NCI-H2196 treated with DMSO at 0.1 percent for 48 hours (cell line): ENCODE results near the gene HP1BP3.
"Not testable (repeated sequence)": the region's sequence is repeated elsewhere in the genome, so short reads cannot be mapped to it uniquely, and the experiment has no call there.

Experiments used
- DNase-seq: peaks from one replicate; lab custom pipeline; 2025; ENCODE audit not compliant: unreplicated experiment; lab: John Stamatoyannopoulos, UW

Gene HP1BP3

DNA sequence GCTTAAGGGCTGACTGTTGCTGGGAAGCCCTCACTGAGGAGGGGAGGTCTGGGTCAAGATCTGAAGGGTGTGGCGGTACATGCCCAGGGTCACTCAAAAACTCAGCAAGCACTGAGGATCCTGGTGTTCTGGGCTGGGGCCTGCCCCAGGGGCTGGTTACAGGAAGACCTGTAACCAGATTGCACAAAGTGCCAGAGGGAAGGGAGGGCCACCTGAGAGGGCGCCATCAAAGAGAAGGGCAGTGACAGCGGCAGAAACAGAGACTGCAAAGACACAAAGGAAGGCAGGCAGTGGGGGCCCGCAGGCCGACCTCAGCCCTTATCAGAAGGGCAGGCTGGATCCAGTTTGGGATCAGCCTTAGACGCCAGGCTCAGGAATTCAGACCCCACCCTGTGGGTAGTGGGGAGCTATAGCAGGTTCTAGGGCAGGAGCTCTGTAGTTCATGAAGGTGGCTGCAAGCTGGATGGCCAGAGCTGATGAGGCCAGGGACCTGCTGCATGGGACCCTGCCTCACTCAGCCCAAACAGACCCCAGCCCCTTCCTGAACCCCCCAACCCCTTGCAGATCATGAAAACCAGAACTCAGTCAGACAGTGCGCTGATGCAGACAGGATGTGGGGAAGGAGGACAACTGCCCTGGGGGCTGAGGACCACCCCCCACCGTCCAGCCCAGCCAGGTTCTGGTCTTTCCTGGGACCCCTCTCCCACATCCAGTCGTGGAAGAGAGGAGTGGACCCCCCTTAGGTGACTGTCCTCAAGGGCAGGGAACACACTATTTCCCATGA, 58.5 kb downstream of the HP1BP3 start:
- DNase-seq = no peak

DNA sequence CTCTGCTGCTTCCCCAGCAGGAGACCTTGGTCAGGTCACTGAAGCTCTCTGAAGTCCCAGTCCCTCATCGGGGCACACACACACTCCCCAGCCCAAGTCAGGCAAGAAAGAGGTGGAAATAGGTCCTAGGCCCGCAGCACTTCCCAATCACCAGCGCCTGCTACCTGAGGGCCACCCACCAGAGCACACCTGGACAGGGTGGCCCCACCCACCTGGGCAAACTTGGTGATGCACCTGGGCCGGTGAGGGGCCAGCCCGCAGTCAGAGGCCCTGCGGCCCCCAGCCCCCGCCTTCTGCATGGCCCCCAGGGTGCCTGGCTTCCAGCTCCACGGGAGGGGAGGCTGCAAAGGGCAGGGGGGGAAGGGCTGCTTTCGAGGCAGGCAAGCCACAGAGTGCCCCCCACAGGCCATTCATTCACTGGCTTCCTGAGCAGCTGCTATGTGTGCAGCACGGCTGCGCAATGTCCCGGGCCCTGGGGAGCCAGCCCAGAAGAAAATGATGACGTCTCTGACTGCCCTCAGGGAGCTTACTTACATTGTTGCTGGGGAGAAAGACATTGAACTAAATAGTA, 59.3 kb downstream of the HP1BP3 start:
- no peak for DNase-seq

DNA sequence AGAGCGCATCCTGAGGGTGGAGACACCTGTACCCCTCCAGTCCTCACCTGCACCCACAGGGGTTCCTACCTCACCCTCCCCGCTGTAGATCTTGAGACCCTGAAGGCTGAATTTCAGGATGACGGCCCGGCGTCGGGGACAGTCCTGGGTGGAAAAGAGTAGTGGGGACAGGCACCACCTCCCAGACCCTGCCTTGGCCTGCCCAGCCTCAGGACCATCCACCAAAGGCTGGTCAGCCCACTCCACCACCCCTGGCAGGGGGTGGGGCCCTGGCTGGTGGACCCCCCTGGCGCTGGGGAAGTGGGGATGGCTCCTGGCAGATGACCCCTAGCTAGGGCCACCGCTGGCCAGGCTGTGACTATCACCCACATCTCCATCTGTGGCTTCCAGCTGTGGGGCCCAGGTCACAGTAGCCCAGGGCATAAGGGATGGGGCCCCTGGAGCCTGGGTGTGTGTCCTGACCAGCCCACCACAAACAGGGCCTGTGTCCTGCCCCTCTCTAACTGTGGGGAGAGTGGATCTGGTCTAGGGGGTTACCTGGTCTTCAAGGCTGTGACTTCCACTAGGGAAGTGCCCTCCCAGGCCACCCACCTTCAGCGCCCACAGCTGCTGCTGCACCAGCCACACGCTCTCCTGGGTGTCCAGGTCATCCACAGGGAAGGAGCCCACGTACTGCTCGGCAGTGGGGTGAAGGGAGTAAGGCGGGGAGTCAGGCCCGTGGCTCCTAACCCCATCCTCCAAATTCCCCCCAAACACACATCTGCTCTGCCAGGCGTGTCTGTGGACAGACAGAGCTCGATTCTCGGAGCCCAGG, 60.0 kb downstream of the HP1BP3 start:
- no peak for DNase-seq

DNA sequence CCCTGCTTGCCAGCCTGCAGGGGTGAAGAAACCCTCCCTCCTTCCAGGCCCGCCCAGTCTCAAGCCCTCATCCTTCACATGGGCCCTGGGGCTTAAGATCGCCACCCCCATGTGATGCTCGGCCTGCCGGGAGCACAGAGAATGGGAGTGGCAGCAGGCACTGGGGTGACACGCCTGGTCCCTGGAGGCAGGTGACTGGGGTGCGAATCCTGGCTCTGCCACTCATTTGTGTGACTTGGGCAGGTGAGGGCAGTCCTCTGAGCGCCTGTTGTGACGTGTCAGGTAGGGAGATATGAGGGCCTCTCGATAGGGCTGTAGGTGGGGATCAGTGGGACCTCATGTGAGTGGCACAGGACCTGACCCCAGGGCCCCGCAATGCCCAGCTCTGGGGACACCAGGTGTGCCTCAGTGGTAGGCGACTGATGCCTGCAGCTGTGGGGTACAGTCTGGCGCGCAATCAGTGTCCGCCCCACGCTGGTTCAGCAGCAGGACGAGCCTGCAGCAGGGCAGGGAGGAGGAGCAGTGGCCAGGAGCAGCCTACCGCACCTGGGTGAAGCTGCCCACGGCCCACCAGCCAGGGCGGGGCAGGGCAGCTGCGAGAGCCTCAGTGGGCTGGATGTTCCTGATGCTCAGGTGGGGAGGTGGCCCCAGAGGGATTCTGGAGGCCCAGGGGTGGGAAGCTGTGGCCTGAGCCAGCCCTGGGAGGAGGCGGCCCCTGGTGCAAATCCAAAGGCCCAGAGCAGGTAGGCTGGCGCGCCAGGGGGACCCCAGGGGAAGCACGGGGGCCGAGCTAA, 60.8 kb downstream of the HP1BP3 start:
- no peak for DNase-seq

DNA sequence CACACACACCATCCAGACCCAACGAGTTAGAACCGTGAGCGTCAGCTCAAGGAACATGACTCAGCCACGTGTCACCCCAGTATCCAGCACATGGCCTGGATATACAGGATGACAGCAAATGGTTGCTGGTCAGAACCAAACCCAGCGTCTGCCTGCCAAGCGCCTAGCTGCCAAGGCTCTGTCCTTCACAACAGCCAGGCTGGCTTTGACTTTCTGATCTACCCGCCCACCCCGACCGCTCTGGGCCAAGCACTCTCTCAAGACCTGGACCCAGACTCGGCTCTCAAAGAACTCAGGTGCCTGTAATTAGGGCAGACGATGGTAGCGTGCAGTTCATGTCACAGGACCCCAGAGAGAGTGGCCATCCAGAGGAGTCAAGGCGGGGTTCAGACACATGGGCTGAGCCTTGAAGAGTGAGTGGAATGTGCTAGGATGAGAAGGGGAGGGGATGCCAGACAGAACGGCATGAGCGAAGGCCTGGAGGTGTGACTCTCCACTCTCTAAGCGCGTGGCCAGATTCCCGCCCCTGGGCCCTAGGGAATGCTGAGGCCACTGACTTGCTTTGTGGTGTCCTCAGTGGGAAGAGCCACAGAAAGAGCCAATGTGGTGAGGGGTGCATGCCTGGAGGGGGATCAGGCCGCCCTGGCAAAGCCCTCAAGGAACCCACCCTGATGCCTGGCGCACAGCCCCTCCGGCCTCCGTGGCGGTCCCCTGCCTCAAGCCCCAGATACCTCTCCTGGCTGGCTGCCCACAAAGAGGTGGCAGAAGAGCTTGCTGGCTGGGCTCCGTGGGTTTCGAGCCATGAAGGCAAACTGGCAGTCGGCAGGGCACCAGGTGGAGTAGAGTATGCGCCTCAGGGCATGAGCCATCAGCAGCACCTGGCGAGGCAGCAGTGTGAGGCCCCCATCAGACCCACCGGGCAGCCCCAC, 61.7 kb downstream of the HP1BP3 start:
- no peak for DNase-seq

DNA sequence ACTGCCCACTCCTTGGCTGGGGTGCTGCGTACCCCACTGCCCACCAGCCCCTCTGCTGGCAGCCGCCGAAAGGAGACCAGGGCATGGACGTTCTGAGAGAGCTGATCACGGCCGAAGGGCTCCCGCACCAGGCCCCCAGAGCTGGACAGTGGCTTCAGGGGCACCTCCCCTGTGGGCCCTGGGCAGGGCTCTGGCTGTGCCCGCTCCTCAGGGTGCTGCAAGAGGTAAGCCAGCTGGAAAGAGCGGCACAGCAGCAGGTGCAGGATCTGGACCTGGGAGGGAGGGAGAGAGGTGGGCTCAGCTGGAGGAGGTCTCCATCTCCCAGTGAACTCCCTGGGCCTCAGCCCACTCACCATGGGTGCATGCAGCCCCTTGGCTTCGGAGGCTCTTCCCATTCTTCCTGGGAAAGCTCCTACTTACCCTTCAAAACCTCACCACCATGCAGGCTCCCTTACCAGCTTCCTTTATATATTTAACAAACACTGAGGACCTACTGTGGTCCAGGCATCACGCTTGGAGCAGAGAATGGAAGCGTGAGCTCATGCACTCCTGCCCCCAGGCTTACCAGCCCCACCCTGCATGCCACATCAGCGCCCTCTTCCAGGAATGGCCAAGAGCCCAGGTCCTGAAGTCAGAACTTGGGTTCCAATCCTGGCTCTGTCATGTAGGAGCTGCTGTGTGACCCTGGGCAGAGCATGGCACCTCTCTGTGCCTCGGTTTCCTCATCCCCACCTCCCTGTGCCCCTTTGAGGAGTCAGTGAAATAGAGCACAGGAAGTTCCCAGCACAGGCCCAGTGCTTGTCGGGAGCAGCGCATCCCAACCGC, 62.5 kb downstream of the HP1BP3 start:
- no peak for DNase-seq

DNA sequence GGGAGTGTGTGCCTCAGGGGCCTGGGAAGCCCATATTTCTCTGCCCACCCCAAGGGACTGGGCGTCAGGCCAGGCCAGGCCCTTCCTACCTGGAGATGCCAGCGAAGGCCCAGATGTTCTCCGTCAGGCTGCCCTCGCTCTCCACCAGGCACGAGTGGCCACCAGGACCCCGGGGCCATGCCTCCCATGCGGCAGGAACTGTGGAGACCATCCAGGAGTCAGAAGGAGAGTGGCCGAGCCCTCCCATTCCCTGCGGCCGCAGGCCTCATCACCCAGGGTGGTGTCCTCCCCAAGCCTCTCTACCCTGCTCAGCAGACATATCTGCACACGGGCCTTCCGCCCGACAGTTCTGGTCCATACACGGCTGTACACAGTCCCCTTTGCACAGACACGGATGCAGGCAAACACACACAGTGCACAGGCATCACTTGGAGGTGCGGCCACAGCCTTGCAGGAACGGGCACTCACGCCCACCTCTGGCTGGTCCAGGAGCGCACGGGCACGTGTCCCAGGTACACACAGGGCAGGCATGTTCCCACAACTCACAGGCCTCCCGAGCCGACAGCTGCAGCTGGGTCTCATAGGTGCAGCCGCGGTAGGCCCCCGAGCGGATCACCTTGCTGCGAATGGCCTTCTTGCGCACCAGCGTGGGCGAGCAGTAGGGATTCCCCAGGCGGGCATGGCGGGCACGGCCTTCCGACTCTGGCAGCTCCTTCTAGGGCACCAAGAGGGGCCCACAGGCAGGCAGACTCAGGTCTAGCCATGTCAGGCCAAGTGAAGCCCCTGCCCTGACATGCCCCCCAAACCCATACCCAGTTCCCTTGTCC, 63.4 kb downstream of the HP1BP3 start:
- DNase-seq = no peak

DNA sequence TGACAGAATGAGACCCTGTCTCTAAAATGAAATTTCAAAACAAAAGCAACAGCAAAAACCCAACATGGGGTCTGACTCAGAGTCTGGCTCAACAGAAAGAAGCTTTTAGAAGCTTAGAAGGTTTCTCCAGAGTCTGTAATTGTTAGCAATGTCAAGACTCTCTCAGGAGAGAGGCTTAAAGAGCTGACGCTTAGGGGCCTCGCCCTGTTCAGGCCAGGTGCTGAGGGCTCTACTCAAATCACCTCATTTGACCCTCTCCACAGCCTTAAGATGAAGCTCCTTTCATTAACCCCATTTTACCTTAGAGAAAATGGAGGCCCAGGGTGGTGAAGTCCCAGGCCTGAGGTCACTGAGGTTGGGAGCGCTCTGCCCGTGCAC, 64.0 kb downstream of the HP1BP3 start:
- no peak for DNase-seq

DNA sequence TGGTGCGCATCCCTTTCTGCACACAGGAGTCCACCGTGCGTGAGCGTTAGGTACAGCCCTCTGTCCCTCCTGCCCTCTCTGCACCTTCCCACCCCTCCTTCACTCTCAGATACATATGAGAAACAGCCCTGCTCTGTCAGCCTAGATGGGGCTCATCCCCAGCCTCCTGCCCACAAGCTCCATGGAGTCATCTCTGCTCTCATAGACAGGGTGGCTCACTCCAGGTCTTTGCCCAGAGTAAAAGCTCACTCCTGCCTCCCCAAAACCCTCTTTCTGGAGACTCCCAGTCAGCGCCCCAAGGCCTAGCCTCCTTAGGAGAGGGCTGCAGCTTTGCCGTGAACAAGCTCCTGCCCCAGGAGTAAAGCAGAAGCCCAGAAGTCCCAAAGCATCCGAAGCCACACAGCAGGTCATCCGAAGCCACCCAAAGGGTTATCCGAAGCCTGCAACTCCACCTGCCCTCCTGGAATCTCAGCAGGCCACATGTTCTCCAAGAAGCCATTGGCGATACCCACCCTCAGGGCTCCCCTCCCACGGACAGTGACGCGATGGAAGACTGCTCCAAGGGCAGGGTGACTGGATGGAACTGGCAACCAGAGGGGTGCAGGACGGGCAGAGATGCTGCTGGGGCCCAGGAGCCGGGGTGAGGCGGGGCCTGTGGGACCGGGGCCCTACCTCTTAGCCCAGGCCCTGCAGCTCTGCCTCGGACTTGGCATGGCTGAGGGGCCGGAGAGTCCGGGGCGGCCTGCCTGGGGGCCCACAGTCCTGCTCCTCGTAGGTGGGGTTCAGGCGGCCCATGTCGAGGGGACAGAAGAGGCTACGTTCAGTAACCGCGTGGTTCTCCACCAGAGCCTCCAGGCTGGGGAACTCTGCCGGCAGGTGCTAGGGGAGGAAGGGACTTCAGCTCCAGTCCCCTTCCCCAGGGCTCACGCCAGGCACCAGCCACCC, 65.7 kb downstream of the HP1BP3 start:
- DNase-seq = no peak

DNA sequence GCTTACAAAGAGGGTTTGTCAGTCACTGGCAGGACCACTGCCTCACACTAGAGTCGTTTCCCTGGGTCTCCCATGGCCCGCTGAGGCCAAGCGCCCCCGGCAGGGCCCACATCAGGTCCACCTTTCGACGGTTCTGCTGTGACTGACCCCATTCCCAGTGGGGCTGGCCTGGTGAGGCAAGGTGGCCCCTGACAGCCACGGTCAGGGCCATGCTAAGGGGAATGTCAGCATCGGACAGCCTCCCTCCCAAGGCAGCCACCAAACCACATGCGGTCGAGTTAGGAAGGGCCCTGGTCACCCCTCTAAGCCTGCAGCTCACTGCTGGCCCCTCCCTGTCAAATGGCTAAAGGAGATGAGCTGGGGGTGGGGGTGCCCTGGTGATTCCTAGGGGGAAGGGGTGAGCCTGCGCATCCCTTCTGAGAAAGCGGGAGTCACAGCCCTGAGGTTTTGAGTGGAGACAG, 66.4 kb downstream of the HP1BP3 start:
- no peak for DNase-seq

DNA sequence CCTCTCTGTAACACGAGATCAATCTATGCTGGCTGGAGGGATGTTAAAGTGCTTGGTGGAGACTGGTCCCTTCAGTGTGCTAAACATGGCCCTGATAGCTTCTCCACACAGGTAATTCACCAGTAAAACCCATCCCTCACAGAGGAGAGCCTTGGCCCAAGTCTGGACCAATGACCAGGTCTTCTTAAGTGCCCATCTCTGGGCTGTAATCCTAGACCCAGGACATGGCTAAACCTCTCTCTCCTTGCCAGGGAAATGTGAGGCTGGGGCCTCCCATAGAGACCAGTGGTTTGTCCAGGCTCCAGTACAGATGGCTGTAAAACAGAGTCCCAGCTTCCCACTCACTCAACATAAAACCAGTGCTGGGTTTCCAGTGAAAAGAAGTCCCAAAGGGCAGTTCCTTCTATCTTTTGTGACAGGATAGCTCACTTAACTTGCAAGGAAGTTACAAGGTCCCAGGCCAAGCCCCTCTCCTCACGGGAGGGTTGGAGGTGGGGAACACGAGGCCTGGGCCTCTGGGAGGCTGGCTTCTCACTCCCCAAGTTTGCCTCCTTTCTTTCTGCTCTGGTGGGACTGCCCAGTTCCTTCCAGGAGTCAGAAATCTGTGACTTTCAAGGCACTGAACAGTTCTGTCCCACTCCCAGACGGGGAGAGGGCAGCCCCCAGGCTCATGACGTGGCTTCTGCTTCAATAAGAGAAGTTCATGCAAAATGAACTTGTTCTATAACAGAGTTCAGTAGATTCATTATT, 67.1 kb downstream of the HP1BP3 start:
- no peak for DNase-seq

DNA sequence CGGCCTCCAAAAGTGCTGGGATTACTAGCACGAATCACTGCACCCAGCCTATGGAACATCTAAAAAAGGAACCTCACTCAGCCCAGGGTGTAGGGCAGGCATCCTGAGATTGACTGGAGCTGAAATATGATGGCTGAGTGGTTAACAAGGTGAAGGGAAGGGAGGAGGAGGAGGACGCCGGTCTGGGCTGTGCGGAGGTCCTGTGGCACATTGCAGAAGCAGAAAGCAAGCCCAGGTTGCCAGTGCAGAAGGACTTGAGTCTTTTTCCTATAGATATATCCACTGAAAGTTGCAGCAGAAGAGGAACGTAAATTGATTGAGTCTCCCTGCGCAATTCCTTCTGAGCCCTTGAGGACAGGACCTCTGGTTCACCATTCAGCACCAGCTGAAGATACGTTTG, 67.8 kb downstream of the HP1BP3 start:
- no peak for DNase-seq

DNA sequence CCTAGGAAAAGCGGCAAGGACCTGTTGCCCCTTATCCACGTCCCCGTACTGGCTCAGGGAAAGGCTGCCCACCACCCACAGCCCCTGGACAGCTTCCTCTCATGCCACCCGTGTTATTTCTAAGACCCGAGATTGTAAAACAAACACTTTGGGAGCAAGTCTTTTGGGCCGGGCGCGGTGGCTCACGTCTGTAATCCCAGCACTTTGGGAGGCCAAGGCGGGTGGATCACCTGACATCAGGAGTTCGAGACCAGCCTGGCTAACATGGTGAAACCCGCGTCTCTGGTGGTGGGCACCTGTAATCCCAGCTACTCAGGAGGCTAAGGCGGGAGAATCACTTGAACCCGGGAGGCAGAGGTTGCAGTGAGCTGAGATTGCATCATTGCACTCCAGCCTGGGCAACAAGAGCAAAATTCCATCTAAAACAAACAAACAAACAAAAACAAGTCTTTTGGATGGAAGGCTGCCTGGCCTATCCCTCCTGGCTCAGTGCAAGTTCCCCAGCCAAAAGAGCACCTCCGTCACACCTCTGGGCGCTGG, 68.7 kb downstream of the HP1BP3 start:
- DNase-seq = not testable (repeated sequence)

DNA sequence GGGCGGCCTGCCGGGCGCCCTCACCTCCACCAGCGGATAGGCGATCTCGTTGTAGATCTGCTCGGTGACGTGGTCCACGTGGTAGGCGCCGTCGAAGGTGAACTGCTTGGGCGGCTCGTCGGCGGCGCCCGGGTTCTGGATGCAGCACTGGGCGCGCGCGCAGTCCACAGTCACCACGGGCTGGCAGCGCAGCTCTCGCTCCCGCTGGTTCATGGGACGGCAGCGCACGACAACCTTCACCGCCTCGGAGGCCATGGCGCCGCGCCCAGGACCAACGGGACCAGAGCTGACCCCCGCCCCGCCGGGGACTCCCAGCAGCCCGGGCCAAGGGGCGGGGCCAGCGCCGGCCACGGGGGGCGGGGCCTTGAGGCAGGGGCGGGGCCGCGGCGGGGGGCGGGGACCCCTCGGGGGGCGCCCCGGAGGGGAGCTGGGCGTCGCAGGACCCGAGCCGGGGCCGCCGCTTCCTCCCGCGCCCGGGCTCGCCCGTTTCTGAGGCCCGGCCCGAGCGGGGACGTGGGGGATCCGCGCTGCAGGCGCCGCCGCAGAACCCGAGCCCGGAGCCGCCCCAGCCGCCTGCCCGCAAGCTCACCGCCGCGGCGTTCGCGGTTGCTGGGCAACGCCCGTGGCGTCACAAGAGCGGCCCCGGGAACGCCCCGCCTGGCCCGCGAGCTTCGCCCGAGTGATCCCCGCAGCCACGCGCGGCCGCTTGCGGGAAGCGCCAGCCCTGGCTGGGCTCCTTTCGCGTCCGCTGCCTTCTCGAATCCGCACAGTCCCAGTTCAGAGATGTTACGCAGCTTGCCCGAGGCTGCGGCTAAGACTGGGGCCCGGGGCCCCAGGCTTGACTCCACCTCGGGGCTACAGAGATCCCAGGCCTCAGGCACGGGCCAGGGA, 69.4 kb downstream of the HP1BP3 start, which contains the start of gene KIF17:
Gene KIF17 (minus strand): TSS at position 556 of the 891 bp plus-strand sequence. CDS start 301 bp downstream, at position 255.
- DNase-seq = peak; percentile 25

DNA sequence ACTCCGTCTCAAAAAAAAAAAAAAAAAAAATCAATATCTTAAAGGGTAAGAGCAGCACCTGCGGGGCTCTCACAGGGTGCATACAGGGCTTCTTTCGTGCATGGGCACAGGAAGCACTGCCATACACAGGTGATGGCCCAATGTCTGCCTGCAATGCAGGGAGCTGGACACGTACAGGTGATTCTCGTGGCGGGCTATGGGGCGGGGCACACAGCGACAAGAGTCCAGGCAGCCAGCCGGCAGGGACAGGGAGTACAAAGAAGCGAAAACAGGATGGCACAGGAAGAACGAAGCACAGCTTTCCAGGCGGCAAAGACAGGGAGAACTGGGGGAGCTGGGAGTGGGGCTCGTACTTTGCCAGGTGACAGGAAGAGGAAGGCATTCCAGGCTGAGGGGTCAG, 70.9 kb downstream of the HP1BP3 start:
- DNase-seq = no peak
